IgD-negative memory B cell (primary cell): ENCODE data around the gene AACS. TPM values are rescaled to one million over a fixed set of nuclear protein-coding genes. Genes with fewer than 3 reads are reported as not detected.
"Not testable (repeated sequence)": the region's sequence is repeated elsewhere in the genome, so short reads cannot be mapped to it uniquely, and the experiment has no call there.

Experiments
- H3K27ac Mint-ChIP-seq, 3 donors: one replicate each; pipeline ENCODE4 v1.8.0; 2020 to 2022; ENCODE audit warnings: mild to moderate bottlenecking in 3 of 3, mixed read lengths in 3 of 3, moderate library complexity in 1 of 3
- H3K27me3 Mint-ChIP-seq: one replicate; pipeline ENCODE4 v1.8.0; 2021; ENCODE audit warnings: mixed read lengths
- H3K36me3 Mint-ChIP-seq: one replicate; pipeline ENCODE4 v1.8.0; 2020; ENCODE audit warnings: mild to moderate bottlenecking, mixed read lengths
- H3K4me1 Mint-ChIP-seq, 3 donors: one replicate each; pipeline ENCODE4 v1.8.0; 2020 to 2022; ENCODE audit warnings: mixed read lengths in 3 of 3, mild to moderate bottlenecking in 1 of 3
- H3K4me3 Mint-ChIP-seq, 4 donors: one replicate each; pipeline ENCODE4 v1.8.0; 2020 to 2022; ENCODE audit warnings: mild to moderate bottlenecking in 4 of 4, mixed read lengths in 4 of 4, moderate library complexity in 3 of 4
- H3K9me3 Mint-ChIP-seq, 3 donors: one replicate each; pipeline ENCODE4 v1.8.0; 2020 to 2021; ENCODE audit warnings: mixed read lengths in 3 of 3, mild to moderate bottlenecking in 1 of 3
- polyA plus RNA-seq: library from polyadenylated mRNA; unstranded; fragments of 300-500 nt; fragmentation: Illumina TruSeq; gene quantifications from one replicate; pipeline ENCODE4 v1.2.3, GENCODE V29; 2021

AACS gene
- polyA plus RNA-seq, 1 donor from 2014 or later = 4.2 TPM

- no peaks in the 10 kb centered on the region for H3K9me3 Mint-ChIP-seq
- H3K4me3 Mint-ChIP-seq = peak overlapping the region in 1 of 4 donors; percentile 61
- peaks cover 5% of the 10 kb centered on the region for H3K36me3 Mint-ChIP-seq
- no peaks in the 10 kb centered on the region for H3K27me3 Mint-ChIP-seq
- peaks cover 3 to 7% (median 6%) of the 10 kb centered on the region in 3 donors for H3K4me1 Mint-ChIP-seq
- no peak overlapping the region for H3K27ac Mint-ChIP-seq
These were observed 5.6 kb downstream of the AACS start for GRCh38 chr12:125070661-125071390.

- H3K9me3 Mint-ChIP-seq = no peaks in the 10 kb centered on the region
- H3K4me1 Mint-ChIP-seq = peaks cover 0 to 7% (median 4%) of the 10 kb centered on the region in 3 donors
- H3K4me3 Mint-ChIP-seq = no peak overlapping the region
- H3K36me3 Mint-ChIP-seq = peaks cover 5% of the 10 kb centered on the region
- H3K27me3 Mint-ChIP-seq = no peaks in the 10 kb centered on the region
- peak overlapping the region in 1 of 3 donors; percentile 19 for H3K27ac Mint-ChIP-seq
These were observed 6.2 kb downstream of the AACS start for GRCh38 chr12:125071456-125071855.

DNA sequence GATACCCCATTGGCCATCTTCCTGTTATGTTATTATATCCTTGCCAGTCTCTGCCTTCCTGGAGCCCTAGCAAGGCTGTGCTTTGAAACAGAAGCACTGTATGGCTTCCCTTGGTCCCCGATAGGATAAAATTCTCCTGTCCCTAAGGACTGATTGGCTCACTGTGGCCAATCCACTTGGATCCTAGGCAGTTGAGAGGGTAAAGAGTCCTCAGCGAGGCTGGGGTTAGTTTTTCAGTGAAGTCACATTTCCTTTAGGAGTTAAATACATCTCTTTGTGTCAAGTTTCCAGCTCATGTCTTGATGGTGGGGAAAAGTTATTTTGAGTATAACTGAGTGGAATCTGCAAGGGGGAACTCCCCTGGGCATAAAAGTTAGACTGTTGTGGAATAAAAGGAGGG, 7.3 kb downstream of the AACS start:
- Mint-ChIP-seq H3K27ac (peak overlapping the region in 1 of 3 donors; percentile 37), H3K27me3 (no peaks in the 10 kb centered on the region)

GRCh38 chr12:125074294-125074693, 9.1 kb downstream of the AACS start:
- not testable (repeated sequence) for H3K4me3 Mint-ChIP-seq, H3K36me3 Mint-ChIP-seq, H3K9me3 Mint-ChIP-seq, H3K4me1 Mint-ChIP-seq, H3K27me3 Mint-ChIP-seq
- H3K27ac Mint-ChIP-seq = peak overlapping the region in 1 of 3 donors; percentile 16

More for the DNA sequence above, 7.3 kb downstream of the AACS start:
- no peaks in the 10 kb centered on the region for H3K9me3 Mint-ChIP-seq
- peaks cover 0 to 7% (median 0%) of the 10 kb centered on the region in 3 donors for H3K4me1 Mint-ChIP-seq
- peaks cover 5% of the 10 kb centered on the region for H3K36me3 Mint-ChIP-seq
- H3K4me3 Mint-ChIP-seq = no peak overlapping the region

GRCh38 chr12:125076103-125076502, 10.9 kb downstream of the AACS start:
- Mint-ChIP-seq H3K4me3 (no peak overlapping the region), H3K27me3 (no peaks in the 10 kb centered on the region), H3K36me3 (peaks cover 9% of the 10 kb centered on the region)

DNA sequence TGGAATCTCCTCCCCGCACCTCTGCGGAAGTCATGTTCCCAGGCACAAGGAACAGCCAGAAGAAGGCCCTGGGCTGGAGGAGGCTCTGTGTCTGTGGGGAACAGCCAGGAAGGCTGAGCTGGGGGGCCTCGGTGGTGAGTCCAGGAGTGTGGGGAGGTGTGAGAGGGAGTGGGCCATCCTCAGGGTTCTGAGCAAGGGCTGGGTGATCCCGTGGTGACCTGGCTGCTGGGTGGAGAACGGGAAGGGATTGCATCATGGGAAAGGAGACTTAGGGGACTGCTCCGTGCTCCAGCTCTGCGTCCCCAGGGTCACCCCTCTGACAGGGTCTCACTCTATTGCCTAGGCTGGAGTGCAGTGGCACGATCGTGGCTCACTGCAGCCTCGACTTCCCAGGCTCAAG, 13.8 kb downstream of the AACS start:
- no peaks in the 10 kb centered on the region for H3K9me3 Mint-ChIP-seq
- peak overlapping the region in 1 of 4 donors; percentile 31 for H3K4me3 Mint-ChIP-seq
- no peak overlapping the region for H3K27ac Mint-ChIP-seq
- H3K4me1 Mint-ChIP-seq = no peaks in the 10 kb centered on the region
- no peaks in the 10 kb centered on the region for H3K27me3 Mint-ChIP-seq
- peaks cover 8% of the 10 kb centered on the region for H3K36me3 Mint-ChIP-seq

More at GRCh38 chr12:125076103-125076502, 10.9 kb downstream of the AACS start:
- H3K27ac Mint-ChIP-seq = no peak overlapping the region
- peaks cover 0 to 3% (median 0%) of the 10 kb centered on the region in 3 donors for H3K4me1 Mint-ChIP-seq
- no peaks in the 10 kb centered on the region for H3K9me3 Mint-ChIP-seq

GRCh38 chr12:125079648-125080645, 14.7 kb downstream of the AACS start:
- H3K36me3 Mint-ChIP-seq = peaks cover 8% of the 10 kb centered on the region
- no peaks in the 10 kb centered on the region for H3K4me1 Mint-ChIP-seq
- H3K4me3 Mint-ChIP-seq = no peak overlapping the region
- no peaks in the 10 kb centered on the region for H3K27me3 Mint-ChIP-seq
- H3K9me3 Mint-ChIP-seq = no peaks in the 10 kb centered on the region
- no peak overlapping the region for H3K27ac Mint-ChIP-seq

- Mint-ChIP-seq H3K27me3 (no peaks in the 10 kb centered on the region), H3K36me3 (peaks cover 8% of the 10 kb centered on the region), H3K9me3 (no peaks in the 10 kb centered on the region), H3K4me1 (no peaks in the 10 kb centered on the region), H3K4me3 (no peak overlapping the region), H3K27ac (peak overlapping the region in 2 of 3 donors; percentile 10 to 16)
These were observed 16.2 kb downstream of the AACS start for GRCh38 chr12:125081427-125081826.

DNA sequence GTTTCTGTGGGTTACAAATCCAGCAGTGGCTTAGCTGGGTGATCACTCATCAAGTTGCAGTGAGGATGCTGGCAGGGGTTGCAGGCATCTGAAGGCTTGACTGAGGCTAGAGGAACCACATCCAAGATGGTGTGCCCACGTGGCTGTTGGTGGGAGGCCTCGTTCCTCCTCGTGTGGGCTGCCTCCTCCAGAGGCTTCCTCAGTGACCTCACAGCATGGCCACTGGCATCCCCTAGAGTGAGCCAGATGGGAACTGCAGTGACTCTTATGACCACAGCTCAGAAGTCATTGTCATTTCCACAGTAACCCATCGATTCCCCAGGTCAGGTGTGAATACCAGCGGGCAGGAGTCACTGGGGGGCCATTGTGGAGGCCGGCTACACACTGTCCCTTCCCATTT, 17.8 kb downstream of the AACS start:
- H3K27ac Mint-ChIP-seq = no peak overlapping the region
- H3K4me1 Mint-ChIP-seq = no peaks in the 10 kb centered on the region
- H3K36me3 Mint-ChIP-seq = peaks cover 9% of the 10 kb centered on the region

DNA sequence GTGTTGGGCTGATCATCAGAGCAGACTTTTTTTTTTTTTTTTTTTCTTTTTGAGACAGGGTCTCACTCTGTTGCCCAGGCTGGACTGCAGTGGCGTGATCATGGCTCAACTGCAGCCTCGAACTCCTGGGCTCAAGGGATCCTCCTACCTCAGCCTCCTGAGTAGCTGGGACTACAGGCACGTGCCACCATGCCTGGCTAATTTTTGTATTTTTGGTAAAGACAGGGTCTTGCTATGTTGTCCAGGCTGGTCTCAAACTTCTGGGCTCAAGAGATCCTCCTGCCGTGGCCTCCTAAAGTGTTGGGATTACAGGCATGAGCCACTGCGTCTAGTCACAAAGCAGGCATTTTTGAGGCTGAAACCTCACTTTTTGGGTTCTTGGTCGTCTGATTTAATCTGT, 23.0 kb downstream of the AACS start:
- not testable (repeated sequence) for H3K27ac Mint-ChIP-seq, H3K9me3 Mint-ChIP-seq, H3K36me3 Mint-ChIP-seq, H3K4me1 Mint-ChIP-seq, H3K27me3 Mint-ChIP-seq, H3K4me3 Mint-ChIP-seq

More for the DNA sequence above, 17.8 kb downstream of the AACS start:
- no peak overlapping the region for H3K4me3 Mint-ChIP-seq
- no peaks in the 10 kb centered on the region for H3K27me3 Mint-ChIP-seq
- H3K9me3 Mint-ChIP-seq = no peaks in the 10 kb centered on the region

GRCh38 chr12:125089083-125089482, 23.8 kb downstream of the AACS start:
- H3K4me3 Mint-ChIP-seq = no peak overlapping the region
- H3K27ac Mint-ChIP-seq = no peak overlapping the region
- no peaks in the 10 kb centered on the region for H3K9me3 Mint-ChIP-seq
- H3K4me1 Mint-ChIP-seq = no peaks in the 10 kb centered on the region
- H3K27me3 Mint-ChIP-seq = no peaks in the 10 kb centered on the region
- H3K36me3 Mint-ChIP-seq = peaks cover 5% of the 10 kb centered on the region

DNA sequence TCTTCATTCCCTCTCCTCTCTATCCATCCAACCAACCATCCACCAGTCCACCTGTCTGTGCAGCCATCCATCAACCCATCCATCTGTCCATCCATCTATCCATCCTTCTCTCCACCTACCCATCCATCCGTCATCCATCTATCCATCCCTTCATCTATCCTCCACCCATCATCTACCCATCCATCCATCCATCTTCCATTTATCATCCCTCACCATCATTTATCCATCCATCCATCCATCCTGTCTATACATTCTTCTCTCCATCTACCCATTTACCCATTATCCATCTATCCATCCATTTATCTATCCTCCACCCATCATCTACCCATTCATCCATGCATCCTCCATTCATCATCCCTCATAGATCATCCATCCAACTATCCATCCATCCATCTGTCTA, 24.4 kb downstream of the AACS start:
- Mint-ChIP-seq H3K36me3 (peaks cover 5% of the 10 kb centered on the region), H3K9me3 (no peaks in the 10 kb centered on the region), H3K4me1 (no peaks in the 10 kb centered on the region), H3K4me3 (no peak overlapping the region), H3K27ac (no peak overlapping the region), H3K27me3 (no peaks in the 10 kb centered on the region)

DNA sequence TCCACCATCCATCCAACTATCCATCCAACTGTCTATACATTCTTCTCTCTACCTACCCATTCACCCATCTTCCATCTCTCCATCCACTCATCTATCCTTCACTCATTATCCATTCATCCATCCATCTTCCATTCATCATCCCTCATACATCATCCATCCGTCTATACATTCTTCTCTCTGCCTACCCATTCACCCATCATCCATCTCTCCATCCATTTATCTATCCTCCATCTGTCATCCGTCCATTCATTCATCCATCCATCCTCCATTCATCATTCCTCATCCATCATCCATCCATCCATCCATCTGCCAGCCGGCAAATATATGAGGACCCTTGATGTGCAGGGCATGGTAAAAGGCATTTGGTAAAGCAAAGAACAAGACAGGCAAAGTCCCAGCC, 25.2 kb downstream of the AACS start:
- Mint-ChIP-seq H3K27ac (no peak overlapping the region), H3K36me3 (peaks cover 5% of the 10 kb centered on the region), H3K9me3 (no peaks in the 10 kb centered on the region), H3K4me3 (no peak overlapping the region), H3K4me1 (no peaks in the 10 kb centered on the region), H3K27me3 (no peaks in the 10 kb centered on the region)

DNA sequence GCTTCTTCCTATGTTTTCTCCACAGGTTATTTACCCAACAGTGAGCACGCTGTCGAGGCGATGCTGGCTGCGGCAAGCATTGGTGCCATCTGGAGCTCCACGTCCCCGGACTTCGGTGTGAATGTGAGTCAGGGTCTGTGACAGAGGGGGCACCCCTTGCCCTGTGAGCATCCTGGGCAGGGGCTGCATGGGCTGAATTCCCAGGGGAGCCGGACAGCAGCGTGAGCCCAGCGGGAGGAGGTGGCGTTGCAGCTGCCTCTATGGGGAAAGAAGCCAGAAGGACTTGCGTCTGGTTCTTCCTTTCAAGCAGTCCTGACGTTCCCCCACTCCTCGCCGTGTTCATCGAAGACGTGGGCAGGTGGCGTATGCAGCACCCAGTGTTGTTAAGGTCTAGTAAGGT, 26.2 kb downstream of the AACS start:
- Mint-ChIP-seq H3K9me3 (no peaks in the 10 kb centered on the region), H3K4me3 (no peak overlapping the region), H3K36me3 (peaks cover 5% of the 10 kb centered on the region), H3K27ac (no peak overlapping the region), H3K4me1 (no peaks in the 10 kb centered on the region), H3K27me3 (no peaks in the 10 kb centered on the region)

GRCh38 chr12:125092108-125092871, 27.1 kb downstream of the AACS start:
- H3K9me3 Mint-ChIP-seq = no peaks in the 10 kb centered on the region
- no peaks in the 10 kb centered on the region for H3K4me1 Mint-ChIP-seq
- H3K4me3 Mint-ChIP-seq = no peak overlapping the region
- no peak overlapping the region for H3K27ac Mint-ChIP-seq
- H3K36me3 Mint-ChIP-seq = peaks cover 5% of the 10 kb centered on the region
- H3K27me3 Mint-ChIP-seq = no peaks in the 10 kb centered on the region
